ENCODE measurements around the gene UMAD1. TPM values are rescaled to one million over a fixed set of nuclear protein-coding genes. Genes with fewer than 3 reads are reported as not detected.

The UMAD1 gene
- polyA plus RNA-seq, 1 donor = 19.2 TPM

DNA sequence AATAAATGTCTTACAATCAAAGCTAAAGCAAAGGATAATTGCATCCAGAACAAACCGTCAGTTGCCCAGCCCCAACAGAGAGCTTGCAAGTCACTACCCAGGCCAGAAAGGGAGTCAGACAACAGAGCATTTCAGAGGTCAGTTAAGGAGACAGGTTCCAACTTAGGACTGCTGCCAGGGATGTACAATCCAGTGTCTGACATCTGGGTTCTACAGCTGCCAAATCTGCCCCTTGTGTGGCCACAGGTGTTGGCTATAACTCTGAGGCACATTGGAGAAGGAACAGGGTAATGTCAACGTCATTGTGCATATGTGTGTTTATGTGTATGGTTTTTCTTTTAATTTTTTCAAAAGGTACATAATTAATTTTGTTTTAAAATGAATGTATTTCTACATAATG is 242.8 kb downstream of the UMAD1 start:
- no peak for DNase-seq

DNA sequence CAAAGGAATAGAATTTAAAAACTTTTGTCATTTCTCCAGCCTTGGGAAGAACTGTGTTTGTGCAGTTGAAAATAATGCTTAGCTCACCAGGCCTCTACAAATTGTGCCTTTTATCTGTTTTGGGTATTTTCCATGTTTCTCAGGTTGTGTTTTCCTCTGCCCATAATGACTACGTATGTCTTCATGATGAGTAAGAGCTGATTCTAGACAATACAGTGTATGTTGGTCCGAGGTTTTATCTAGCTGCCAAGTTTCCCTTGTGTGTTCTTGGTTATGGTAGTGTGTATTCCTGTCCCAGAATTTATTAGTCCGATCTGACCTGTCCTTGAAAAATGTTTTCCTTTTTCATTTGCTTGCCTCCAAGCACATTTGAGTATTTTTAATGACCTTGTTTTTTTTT is 244.3 kb downstream of the UMAD1 start:
- DNase-seq = no peak

DNA sequence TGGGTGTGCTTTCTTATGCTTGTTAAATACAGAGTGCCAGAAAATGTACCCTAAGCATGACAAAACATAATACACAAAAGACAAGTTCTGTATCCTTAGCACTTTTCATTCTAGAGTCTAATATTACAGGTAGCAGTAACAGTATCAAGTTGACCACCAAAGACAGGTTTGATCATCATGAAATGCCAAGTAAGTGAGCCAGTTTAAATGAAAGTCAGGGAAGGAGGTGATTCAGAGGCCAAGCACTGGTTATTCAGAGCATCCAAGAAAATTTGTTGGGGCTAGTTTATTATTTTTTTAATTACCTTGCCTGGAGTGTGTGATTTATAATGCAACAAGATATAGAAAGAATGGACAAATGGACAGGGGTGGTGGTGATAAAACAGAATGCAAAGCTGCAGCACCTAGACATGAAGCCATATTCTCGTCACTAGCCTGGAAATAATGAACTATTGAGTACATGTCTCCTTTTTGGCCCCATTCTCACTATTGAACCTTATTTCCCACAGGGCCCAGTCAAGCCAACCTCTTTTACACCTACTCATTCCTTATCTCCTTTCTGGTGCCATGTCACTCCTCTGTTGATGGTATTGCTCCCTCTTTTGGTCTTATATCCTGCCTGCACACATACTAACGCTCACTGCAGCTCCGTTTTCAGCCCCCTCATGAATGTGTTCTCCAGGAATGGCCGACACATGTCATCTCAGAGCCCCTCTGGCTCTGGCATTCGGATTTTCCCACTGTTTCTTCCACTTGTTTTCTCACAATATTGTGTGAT is 249.4 kb downstream of the UMAD1 start:
- no peak for DNase-seq

DNA sequence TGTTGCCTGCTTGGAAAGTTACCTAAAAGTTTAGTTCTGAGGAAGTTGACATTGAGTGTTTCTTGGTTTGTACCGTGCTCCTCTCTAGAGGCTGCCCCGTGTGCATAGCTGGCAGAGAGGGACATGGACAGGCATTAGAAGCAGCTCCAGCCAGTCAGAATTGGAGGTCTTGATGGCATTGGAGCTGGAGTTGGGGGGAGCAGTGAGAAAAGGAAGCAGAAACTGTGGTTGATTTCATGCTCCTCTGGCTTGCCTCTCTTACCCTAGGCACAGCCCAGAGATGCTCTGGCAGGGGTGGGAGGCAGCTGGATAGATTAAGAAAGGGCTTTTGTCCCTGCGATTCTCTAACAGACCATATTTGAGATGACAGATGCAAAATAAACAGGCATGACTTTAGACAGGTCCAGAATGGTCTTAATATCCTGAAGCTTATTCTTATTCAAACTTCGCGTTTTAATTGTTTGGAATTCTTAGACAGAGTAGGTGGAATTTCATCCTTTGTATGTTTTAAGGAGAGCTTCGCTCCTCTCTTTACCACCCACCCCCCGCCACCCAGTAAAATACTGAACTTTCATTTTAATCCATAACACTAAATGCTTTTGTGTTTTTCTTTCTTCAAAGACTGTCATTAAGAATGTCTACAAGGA is 254.6 kb downstream of the UMAD1 start:
- no peak for DNase-seq

DNA sequence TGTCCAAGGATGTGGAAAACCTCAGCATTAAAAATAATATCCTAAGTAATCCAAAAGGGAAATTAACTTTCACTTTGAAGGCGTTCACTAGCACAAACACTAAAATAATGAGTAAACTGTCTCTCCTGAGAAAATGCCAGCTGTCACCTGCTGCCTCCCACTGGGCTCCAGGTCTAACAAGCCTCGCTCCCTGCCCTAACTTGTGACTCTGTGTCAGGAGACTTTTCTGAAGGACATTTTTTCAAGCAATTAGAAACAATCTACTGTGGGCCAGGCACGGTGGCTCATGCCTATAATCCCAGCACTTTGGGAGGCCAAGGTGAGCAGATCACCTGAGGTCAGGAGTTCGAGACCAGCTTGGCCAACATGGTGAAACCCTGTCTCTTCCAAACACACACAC is 255.2 kb downstream of the UMAD1 start:
- DNase-seq = no peak

DNA sequence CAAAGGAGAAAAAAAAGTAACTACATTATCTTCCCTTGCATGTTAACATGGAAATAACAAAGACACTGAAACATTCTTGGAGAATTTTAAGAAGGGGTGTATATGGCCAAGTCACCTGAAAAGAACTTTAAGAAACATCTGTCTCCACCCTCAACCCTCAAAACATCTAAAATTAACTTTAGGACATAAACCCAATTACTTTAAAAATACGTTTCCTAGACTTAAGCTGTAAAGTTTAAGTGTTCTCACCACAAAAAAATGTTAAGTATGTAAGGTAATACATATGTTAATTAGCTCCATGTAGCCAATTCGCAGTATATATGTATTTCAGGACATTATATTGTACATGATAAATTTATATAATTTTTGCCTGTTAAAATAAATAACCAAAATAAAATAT is 257.0 kb downstream of the UMAD1 start:
- no peak for DNase-seq

DNA sequence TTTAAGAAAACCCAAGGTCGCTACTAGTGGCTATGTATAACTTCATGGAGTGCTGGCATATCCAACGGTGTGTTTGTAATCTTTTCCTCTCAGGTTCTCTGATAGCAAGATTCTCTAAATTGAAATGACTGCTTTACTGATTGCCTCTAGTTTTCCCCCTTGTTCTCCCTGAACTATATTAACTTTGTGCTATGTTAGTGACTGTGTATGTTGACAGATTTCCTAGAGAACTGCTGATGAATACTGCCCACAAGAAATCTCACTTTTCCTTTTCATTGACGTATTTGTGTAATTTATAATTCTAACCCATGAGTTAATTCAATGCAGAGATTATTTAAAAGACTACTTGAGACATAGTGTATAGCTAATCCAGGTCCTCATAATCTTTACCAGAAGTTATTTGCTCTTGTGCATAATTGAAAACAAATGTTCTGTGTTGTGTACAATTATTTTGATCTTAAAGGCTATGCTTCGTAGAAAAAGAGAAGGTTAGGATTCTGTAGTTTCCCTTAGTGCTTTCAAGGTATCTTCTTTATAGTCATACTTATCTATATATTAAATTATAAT is 257.5 kb downstream of the UMAD1 start:
- no peak for DNase-seq

DNA sequence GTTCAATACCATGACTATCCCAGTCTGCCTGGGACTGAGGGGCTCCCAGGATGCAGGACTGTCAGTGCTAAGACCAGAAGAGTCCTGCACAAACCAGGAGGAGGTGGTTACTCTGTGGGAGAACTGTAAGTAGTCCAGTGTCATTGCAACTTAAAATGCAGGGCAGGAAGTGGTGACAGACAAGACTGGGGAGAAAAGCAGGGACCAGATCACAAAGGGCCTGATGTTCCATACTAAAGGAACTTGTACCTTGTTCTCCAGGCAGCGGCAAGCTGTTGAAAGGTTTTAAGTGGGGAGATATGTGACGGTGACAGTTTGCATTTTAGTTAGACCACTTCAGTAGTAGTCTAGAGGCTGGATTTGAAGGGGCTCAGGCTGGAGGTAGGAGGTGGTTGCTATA is 262.3 kb downstream of the UMAD1 start:
- DNase-seq = no peak

DNA sequence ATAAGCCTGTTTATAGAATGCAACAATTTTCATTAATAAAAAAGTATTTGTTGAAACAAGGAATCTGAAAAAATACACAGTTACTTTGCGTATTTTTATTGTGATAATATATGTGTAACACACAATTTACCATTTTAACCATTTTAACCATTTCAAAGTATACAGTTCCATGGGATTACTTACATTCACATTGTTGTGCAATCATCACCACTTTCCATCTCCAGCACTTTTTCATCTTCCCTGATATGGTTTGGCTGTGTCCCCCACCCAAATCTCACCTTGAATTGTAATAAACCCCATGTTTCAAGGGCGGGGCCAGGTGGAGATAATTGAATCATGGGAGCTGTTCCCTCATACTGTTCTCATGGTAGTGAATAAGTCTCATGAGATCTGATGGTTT is 266.8 kb downstream of the UMAD1 start:
- DNase-seq = no peak

DNA sequence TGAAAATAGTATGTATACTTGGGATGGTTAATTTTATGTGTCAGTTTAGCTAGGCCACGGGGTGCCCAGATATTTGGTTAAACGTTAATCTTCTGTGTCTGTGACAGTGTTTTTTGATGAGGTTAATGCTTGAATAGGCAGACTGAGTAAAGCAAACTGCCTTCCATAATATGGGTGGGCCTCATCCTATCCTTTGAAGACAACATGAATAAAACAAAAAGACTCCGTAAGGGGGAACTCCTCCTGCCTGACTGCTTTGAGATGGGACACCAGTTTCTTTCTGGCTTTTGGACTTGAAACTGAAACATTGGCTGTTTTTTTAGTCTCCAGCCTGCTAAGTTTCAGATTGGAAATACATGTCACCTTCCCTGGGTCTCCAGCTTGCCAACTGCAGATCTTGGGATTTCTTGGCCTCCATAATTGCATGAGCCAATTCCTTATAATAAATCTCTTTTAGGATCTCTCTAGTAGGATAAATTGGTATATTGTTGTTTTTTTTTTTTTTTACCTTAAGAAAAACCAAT is 268.1 kb downstream of the UMAD1 start:
- no peak for DNase-seq

DNA sequence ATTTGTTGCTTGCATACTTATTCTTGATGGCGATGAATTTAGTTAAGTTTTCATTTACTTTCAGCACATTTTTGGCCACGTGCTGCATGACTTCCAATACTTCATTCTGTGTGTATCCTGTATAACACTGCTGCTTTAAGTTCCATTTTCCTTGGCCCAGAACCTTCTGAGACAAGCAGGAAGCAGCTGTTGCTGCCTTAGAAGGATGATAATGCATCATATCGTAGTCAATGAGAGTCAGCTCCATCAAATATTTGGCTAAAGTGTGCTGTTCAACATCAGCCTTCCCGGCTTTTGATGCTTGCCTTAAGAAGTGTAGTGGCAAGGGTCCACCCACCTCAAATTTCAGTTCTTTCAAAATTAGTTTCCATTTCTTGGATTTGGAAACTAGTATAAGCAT is 268.8 kb downstream of the UMAD1 start:
- DNase-seq = no peak

DNA sequence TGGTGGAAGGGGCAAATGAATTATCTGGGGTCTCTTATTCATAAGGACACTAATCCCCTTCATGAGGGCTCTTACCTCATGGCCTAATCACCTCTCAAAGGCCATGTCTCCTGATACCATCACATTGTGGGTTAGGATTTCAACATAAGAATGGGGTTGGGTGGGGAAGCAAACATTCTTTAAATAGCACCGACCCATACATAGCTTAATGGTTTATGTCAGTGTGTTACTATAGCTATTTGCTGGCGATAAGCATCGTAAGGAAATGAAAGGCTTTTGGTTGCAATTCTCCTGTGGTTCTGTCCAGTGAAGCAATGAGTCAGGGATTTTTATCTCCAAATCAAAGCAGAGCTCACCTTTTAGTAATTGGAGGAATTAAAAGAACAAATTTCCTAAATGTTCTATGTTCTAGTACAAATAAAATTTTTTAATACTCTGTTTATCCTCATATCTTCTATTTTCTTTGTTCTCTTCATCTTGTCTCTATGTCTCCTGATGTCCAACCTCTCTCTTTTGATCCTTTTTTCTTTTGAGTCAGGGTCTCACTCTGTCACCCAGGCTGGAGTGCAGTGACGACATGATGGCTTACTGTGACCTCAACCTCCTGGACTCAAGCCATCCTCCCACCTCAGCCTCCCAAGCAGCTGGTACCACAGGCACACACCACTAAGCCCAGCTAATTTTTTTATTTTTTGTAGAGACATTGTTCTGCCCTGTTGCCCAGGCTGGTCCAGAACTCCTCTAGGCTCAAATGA is 271.0 kb downstream of the UMAD1 start:
- no peak for DNase-seq

DNA sequence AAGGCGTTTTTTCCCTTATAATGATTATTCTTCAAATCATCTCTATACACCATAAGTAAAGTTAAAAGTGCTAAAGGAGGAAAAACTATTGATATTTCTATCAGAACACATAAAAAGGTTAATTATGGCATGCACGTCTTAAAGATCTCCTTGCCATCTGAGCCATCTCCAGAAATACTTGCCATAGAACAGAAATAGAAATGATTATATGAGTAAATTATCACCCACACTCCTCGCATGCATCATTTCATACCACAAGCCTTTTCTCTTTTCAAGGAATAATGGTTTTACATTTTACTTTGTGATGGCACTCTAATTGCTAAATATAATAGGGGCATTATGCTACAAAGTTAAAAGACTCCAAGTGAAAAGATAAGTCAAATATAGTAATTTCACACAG is 272.4 kb downstream of the UMAD1 start:
- no peak for DNase-seq

DNA sequence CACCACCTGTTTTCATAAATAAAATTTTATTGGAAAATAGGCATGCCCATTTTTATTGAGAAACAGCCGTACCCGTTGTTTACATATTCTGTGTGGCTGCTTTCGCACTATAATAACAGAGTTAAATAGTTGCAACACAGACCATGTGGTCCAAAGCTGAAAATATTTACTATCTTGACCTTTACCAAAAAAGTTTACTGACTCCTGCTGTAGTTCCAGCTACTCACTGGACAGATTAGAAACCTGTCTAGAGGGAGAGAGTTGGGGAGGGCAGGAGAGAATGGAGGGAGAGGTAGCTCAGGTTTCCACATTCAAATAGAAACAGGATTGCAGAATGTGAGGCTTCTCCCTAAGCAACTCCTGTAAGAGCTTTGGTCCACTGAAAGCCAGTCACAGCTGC is 273.0 kb downstream of the UMAD1 start:
- peak; percentile 24 for DNase-seq

DNA sequence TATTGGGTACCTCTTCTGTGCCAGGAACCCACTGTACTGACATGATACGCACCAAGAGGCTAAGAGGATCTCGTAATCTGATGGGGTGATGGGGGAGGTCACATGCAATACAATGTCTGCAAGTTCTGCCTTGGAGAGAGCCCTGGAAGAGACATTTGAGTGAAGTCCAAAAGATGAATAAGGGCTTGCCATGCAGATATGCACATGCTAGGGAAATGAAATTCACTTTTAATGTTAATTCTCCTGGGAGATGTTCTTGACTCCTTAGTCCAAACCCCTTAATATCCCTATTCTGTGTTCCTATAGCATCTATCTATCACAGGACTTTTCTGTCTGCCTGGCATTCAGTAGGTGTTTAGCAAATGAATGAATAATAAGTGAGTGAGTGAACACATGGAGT is 274.0 kb downstream of the UMAD1 start:
- no peak for DNase-seq

DNA sequence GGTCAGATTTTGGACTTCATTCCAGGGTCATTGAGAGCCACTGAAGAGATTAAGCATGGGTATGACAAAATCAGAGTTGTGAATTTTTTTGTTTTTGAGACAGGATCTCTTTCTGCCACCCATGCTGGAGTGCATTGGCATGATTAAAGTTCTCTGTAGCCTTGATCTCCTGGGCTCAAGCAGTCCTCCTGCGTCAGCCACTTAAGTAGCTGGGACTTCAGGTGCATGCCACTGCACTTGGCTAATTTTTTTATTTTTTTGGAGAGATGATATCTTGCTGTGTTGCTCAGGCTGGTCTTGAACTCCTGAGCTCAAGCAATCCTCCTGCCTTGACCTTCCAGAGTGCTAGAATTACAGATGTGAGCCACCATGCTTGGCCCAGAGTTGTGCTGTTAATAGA is 275.5 kb downstream of the UMAD1 start:
- DNase-seq = no peak

DNA sequence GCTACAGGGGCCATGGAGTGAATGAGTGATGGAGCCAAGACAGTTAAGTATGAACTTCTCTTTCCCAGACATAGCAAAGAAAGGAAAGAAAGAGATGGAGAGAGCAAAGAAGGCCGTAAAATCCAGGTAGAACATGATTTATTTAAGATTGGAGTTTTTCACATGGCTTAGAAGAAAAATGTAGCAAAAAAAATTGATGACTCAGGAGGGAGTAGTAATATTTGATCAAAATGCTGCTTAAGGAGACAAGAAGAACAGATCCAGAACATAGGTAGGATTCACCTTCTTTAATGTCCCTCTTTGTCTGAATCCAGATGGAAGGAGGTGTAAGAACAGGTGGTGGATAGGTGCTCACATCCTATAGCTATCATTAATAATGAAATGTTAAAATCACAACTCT is 277.0 kb downstream of the UMAD1 start:
- no peak for DNase-seq

DNA sequence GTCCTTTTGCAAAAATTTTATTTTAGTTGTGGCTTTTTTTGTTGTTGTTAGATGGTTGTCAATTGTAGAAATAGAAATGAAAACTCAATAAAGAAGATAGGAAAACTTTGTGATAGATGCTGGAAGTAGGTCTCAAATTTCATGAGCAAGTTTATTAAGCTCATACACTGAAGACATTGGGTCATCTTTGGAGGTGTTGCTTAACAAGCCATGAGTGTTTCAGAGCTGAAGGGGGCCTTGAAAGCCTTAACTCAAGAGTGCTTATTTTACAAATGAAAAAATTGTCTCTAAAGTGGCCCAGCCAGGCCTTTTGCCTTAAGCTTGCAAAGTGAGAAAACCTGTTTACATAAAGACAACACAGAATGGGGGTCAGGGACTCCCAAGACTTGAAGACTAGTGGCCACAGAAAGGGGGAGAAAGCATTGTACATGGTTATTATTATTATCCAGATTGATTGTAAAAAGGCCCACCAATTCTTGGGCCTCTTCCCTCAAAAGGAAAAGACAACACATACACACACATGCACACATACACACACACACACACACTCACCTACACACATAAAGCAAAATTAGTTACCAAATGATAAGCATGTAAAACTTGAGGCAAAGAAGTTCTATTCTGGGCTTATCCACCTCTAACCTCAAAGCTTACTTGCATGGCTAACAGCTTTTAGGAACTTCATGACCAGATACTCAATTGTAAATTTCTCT is 278.3 kb downstream of the UMAD1 start:
- DNase-seq = no peak

DNA sequence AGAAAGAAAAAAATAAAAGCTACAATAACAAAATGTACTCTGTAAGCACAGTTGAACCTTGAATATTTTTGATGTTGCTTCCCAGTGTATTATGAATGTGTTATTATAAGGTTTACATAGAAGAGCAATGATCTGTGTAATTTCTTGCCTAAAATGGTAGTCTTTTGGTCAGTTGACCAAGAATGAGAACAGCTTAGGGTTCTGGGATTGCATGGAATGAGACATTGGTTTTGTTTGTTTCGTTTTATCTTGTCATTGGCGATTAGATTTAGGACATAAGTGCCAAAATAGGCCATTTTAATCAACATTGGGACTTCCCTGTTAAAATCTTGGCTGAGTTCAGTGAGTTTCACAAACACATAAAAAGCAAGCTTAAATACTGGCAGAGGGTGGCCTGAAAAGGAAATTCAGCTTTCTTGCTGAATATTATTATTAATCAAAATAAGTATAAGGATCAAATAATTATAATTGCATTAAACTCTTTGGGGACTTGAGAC is 278.9 kb downstream of the UMAD1 start:
- no peak for DNase-seq

DNA sequence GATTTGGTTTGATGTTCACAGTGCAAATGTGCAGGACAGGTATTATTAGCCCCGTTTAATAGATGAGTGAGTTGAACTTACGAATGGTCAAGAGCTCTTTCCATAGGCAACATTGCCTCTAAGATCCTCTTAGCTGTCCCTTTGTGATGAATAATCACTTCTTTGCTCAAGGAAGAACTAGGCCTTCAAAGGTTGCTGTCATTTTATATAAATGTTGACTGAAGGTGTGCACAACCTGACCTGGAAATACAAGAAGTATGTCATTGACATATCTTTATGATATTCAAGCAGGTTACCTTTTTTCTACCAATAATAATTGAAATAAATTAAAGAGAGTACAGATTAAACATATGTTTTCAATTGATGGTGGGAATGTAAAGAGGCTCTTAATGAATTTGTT is 279.5 kb downstream of the UMAD1 start:
- DNase-seq = no peak

DNA sequence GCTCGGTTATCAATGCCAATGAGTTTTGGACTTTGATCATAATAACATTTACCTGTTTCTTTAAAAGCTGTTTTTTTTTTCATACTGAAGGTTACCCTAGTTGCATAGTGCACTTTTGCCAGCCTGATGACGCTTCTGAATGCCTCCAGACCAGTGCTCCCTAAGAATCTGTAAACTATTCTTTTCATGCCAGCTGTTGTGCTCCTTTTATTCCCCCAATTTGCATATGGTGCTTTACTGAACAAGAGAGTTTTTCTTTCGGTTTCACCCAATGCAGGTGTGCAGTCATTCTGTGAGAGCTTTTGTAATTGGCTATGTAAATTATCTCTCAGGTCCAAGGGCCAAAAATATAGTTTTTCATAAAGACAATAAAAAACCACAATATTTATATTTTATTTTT is 279.9 kb downstream of the UMAD1 start:
- DNase-seq = no peak

DNA sequence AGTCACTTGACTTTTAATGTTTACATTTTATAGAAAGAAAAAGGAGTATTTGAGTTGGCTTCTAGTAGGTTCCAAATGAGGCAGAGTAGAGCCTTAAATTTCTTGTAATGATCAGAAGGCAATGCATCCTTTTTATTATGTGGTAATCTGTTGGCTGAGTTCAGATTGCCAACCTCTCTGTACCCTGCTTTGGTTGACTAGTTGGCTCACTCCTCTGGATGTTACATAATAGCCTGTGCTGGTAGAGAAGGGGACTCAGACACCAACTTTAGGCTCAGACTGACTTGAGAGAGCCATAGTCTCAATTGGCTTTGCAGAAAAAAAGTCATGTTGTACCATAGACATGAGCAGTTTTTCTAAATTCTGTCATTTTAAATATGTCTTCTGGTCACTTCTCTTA is 281.3 kb downstream of the UMAD1 start:
- no peak for DNase-seq

All from left kidney (tissue), 2 donors.